Keratinocyte (primary cell): ENCODE results near the gene OLFML1.

Experiments
- EZH2 ChIP-seq: IDR thresholded peaks from one replicate; pipeline ENCODE4 v1.6.1; 2012; ENCODE audit warnings: inconsistent platforms, mild to moderate bottlenecking, low read length, moderate library complexity
- TF ChIP-seq, protein P1 (sequence below), 3 experiments: IDR thresholded peaks in 1 of 3; conservative IDR thresholded peaks in 1 of 3; optimal IDR thresholded peaks in 1 of 3; 2 replicates in 2 of 3; 3 replicates in 1 of 3; pipeline versions ENCODE3 to v1.5.1; 2011; ENCODE audit warnings: low read length in 3 of 3, mild to moderate bottlenecking in 3 of 3, moderate library complexity in 2 of 3, control low read depth in 1 of 3, inconsistent platforms in 1 of 3; ENCODE audit not compliant: insufficient read depth in 2 of 3; ENCODE audit errors: extremely low read depth in 1 of 3

DNA sequence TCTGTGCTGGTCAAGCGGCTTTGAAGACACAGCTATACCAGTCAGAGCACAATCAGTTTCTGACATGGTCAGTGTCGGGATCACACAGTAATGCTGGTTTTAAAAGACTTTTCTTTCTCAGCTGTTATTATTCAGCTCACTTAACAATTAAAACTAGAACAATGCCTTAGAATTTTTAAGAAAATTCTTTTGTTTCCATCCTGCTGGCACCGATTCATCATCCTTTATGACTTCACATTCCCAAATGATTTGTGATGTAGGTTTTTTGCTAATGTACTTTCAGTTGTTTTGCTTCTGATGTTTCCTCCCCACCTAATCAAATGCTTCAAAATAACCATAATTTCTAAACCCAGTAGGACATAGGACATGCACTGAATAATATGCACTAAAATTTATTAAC lies 34.5 kb upstream of the OLFML1 start:
- TF ChIP-seq, protein P1, sequence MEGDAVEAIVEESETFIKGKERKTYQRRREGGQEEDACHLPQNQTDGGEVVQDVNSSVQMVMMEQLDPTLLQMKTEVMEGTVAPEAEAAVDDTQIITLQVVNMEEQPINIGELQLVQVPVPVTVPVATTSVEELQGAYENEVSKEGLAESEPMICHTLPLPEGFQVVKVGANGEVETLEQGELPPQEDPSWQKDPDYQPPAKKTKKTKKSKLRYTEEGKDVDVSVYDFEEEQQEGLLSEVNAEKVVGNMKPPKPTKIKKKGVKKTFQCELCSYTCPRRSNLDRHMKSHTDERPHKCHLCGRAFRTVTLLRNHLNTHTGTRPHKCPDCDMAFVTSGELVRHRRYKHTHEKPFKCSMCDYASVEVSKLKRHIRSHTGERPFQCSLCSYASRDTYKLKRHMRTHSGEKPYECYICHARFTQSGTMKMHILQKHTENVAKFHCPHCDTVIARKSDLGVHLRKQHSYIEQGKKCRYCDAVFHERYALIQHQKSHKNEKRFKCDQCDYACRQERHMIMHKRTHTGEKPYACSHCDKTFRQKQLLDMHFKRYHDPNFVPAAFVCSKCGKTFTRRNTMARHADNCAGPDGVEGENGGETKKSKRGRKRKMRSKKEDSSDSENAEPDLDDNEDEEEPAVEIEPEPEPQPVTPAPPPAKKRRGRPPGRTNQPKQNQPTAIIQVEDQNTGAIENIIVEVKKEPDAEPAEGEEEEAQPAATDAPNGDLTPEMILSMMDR (optimal IDR thresholded peaks at IDR 0.05 in 1 of 3, IDR thresholded peaks at IDR 0.05 in 1 of 3, conservative IDR thresholded peaks at IDR 0.05 in 1 of 3; ENCODE audit: extremely low read depth in 1 of 3, insufficient read depth in 2 of 3, low read length in 3 of 3) = no peak
- TF ChIP-seq EZH2 = no peak
